Measurements from ENCODE around the gene TBATA. TPM values are rescaled to one million over a fixed set of nuclear protein-coding genes. Genes with fewer than 3 reads are reported as not detected.

Gene TBATA
- total RNA-seq, 4 donors from 2014 or later: not detected

GRCh38 chr10:70758757-70759514 lies 26.2 kb downstream of the TBATA start:
- Histone ChIP-seq H3K27ac (no peak overlapping the region), H3K27me3 (no peaks in the 10 kb centered on the region), H3K4me1 (no peaks in the 10 kb centered on the region), H3K9me3 (no peaks in the 10 kb centered on the region), H3K36me3 (no peaks in the 10 kb centered on the region), H3K4me3 (no peak overlapping the region)
- DNase-seq: peak; percentile 67 to 71
- intact Hi-C loops (cut with DNase I; ENCODE audit: low total_unique reads): no loop called here
- TF ChIP-seq POLR2A (IDR thresholded peaks at IDR 0.05): no peak
- TF ChIP-seq CTCF (IDR thresholded peaks at IDR 0.05): peak; percentile 62 to 78 (median 72)

- TF ChIP-seq CTCF (IDR thresholded peaks at IDR 0.05) (no peak), POLR2A (IDR thresholded peaks at IDR 0.05) (no peak)
- intact Hi-C loops (cut with DNase I; ENCODE audit: low total_unique reads): no loop called here
- Histone ChIP-seq H3K4me1 (no peaks in the 10 kb centered on the region), H3K36me3 (no peaks in the 10 kb centered on the region), H3K9me3 (no peaks in the 10 kb centered on the region), H3K27ac (no peak overlapping the region), H3K27me3 (no peaks in the 10 kb centered on the region), H3K4me3 (no peak overlapping the region)
- DNase-seq: no peak
Measured at GRCh38 chr10:70757856-70758255, 27.3 kb downstream of the TBATA start.

GRCh38 chr10:70756700-70757360 lies 28.3 kb downstream of the TBATA start:
- Histone ChIP-seq H3K27me3 (no peaks in the 10 kb centered on the region), H3K4me3 (no peak overlapping the region), H3K9me3 (no peaks in the 10 kb centered on the region), H3K36me3 (no peaks in the 10 kb centered on the region), H3K27ac (no peak overlapping the region), H3K4me1 (no peaks in the 10 kb centered on the region)
- no peak for DNase-seq
- TF ChIP-seq CTCF (IDR thresholded peaks at IDR 0.05) (no peak), POLR2A (IDR thresholded peaks at IDR 0.05) (no peak)
- intact Hi-C loops (cut with DNase I; ENCODE audit: low total_unique reads): no loop called here

- Histone ChIP-seq H3K36me3 (no peaks in the 10 kb centered on the region), H3K4me1 (no peaks in the 10 kb centered on the region), H3K9me3 (no peaks in the 10 kb centered on the region), H3K4me3 (no peak overlapping the region), H3K27ac (no peak overlapping the region), H3K27me3 (no peaks in the 10 kb centered on the region)
- DNase-seq: no peak
- intact Hi-C loops (cut with DNase I; ENCODE audit: low total_unique reads): no loop called here
- TF ChIP-seq CTCF (IDR thresholded peaks at IDR 0.05) (no peak), POLR2A (IDR thresholded peaks at IDR 0.05) (no peak)
Measured at GRCh38 chr10:70753841-70754621, 31.1 kb downstream of the TBATA start.

All from uterus (tissue), 4 donors.